ENCODE results near the gene CRIM1.

DNA sequence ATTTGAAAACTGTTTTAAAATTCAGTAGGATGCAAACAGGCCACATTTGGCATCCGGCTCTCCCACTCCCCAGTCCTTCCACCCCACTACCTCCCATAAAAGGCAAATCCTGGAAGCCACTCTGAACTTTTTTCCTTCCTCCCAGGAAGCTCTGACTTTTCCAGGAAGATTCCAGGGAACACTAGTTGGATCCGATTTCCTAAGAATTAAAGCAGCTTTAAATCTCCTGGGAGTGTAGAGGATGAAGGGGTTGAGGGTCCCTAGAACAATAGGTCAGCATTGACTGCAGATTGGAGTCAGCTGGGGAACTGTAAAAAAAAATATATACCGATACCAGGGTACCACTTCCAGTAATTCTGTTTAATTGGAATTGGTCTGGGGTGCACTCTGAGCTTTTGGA, 76.9 kb downstream of the CRIM1 start:
- TF ChIP-seq, protein P1, sequence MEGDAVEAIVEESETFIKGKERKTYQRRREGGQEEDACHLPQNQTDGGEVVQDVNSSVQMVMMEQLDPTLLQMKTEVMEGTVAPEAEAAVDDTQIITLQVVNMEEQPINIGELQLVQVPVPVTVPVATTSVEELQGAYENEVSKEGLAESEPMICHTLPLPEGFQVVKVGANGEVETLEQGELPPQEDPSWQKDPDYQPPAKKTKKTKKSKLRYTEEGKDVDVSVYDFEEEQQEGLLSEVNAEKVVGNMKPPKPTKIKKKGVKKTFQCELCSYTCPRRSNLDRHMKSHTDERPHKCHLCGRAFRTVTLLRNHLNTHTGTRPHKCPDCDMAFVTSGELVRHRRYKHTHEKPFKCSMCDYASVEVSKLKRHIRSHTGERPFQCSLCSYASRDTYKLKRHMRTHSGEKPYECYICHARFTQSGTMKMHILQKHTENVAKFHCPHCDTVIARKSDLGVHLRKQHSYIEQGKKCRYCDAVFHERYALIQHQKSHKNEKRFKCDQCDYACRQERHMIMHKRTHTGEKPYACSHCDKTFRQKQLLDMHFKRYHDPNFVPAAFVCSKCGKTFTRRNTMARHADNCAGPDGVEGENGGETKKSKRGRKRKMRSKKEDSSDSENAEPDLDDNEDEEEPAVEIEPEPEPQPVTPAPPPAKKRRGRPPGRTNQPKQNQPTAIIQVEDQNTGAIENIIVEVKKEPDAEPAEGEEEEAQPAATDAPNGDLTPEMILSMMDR (IDR thresholded peaks at IDR 0.05) = no peak
- TF ChIP-seq RELA (CRISPR knock-in tag; IDR thresholded peaks at IDR 0.05; ENCODE audit: borderline replicate concordance) = no peak
